Astrocyte of the cerebellum (primary cell): ENCODE results near the gene UBE2H.
"Not testable (repeated sequence)": the region's sequence is repeated elsewhere in the genome, so short reads cannot be mapped to it uniquely, and the experiment has no call there.

Experiments used
- DNase-seq: peaks from one replicate; pipeline ENCODE4 v3.0.0-alpha.2; 2011; ENCODE audit warnings: low read depth
- H3K4me3 ChIP-seq: 2 replicates; pipeline ENCODE4 v1.5.1; 2011; ENCODE audit warnings: mild to moderate bottlenecking, low read depth, low read length, moderate library complexity
- CTCF ChIP-seq: IDR thresholded peaks from 2 replicates; pipeline ENCODE4 v1.5.1; 2012; ENCODE audit warnings: low read length, low read depth, moderate library complexity, mild to moderate bottlenecking; ENCODE audit errors: missing control alignments
- in situ Hi-C: cut with HindIII; loops from 2 replicates; pipeline ENCODE4 v1.10.0; 2017; ENCODE audit warnings: low sequenced_read_pairs

Gene UBE2H

GRCh38 chr7:129906700-129907099, 46.1 kb downstream of the UBE2H start:
- no peak for TF ChIP-seq CTCF
- no peak for DNase-seq
- in situ Hi-C loops = no loop called here
- H3K4me3 ChIP-seq = no peak overlapping the region

- no peak for DNase-seq
- TF ChIP-seq CTCF = no peak
- in situ Hi-C loops = no loop called here
These were observed 48.8 kb downstream of the UBE2H start for GRCh38 chr7:129903935-129904334.

GRCh38 chr7:129902788-129903422, 49.9 kb downstream of the UBE2H start:
- DNase-seq = no peak
- no peak overlapping the region for H3K4me3 ChIP-seq
- in situ Hi-C loops = no loop called here
- no peak for TF ChIP-seq CTCF

More at GRCh38 chr7:129903935-129904334, 48.8 kb downstream of the UBE2H start:
- H3K4me3 ChIP-seq = no peak overlapping the region

DNA sequence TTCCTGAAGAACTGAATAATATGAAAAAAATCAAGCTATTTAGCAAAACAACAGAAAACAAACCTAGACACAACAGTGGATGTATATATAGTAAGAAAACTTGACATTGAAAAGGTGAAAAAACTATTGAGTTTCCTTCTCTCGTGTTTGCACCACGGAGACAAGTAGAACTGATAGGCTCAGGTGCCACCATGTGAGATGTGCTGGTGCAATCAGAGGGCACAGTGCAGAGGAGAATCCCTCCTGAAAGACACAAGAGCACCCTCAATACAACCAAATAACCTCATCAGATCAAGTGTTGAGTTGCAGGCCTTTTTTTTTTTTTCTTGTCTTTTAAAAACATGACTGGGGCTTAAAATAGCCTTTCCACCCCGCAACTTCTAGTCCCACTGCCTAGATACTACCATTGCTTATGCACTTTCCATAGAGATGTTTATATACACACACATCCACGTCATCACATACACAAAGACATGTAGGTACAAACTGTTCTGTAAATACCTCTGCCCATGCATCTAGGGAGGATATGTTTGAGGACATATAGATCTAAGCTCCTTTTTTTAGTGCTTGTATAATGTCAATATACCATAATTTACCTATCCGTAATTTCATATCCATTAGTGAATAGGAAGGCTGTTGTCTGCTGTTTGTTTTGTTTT, 54.1 kb downstream of the UBE2H start:
- DNase-seq = no peak
- no peak for TF ChIP-seq CTCF
- no peak overlapping the region for H3K4me3 ChIP-seq
- in situ Hi-C loops = no loop called here

GRCh38 chr7:129898007-129898406, 54.8 kb downstream of the UBE2H start:
- no peak overlapping the region for H3K4me3 ChIP-seq
- DNase-seq = no peak
- in situ Hi-C loops = no loop called here
- no peak for TF ChIP-seq CTCF

GRCh38 chr7:129896568-129897382, 56.0 kb downstream of the UBE2H start:
- no peak overlapping the region for H3K4me3 ChIP-seq
- in situ Hi-C loops = no loop called here
- TF ChIP-seq CTCF = no peak
- no peak for DNase-seq

DNA sequence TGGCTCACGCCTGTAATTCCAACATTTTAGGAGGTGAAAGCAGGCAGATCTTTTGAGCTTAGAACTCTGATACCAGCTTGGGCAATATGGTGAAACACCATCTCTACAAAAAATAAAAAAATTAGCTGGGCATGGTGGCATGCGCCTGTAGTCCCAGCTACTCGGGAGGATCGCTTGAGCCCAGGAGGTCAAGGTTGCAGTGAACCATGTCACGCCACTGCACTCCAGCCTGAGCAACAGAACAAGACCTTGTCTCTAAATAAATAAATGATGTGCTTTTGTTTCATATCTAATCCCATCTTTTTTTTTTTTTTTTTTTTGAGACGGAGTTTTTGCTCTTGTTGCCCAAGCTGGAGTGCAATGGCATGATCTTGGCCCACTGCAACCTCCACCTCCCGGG, 58.6 kb downstream of the UBE2H start:
- DNase-seq, H3K4me3 ChIP-seq, in situ Hi-C loops: not testable (repeated sequence)
